RCC 7860 (cell line): ENCODE measurements around the gene SYCP3.
A peak's percentile ranks its signal among the peaks of the same experiment; 100 is the strongest.

Source experiments
- DNase-seq: peaks from one replicate; pipeline ENCODE4 v3.0.0-alpha.2; 2015; ENCODE audit warnings: low spot score
- FAIRE-seq: peaks from 2 replicates; lab custom pipeline; 2012; peaks lifted over from hg19 to GRCh38; lab: Jason Lieb, UNC

Gene SYCP3

DNA sequence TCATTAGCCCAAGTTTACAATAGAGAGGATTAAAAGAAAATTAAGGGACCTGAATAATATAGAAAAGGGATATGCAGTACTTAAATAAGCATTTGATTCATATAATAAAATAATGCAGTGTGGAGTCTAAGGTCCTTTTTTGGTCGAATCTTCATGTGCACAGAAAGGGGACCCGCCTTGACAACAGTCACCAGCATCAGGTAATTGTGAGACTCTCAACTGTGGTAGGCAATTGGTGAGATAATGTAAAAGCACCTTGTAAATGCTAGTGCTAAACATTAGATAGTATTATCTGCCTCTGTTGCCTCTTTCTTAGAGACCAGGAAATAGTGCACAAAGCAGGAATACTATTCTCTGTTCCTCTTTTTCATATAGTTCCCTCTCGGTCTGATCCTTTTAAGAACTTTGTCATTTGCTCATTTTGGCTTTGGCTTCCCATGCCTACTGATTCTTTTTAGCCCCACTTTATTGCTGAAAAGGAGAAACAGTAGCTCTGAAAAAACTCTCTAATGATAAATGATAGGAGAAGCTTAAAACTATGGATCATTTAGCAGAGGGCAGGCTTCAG is 24.3 kb downstream of the SYCP3 start:
- no peak for DNase-seq
- FAIRE-seq: no peak

GRCh38 chr12:101713930-101714329 is 25.3 kb downstream of the SYCP3 start:
- FAIRE-seq (no peak), DNase-seq (no peak)

DNA sequence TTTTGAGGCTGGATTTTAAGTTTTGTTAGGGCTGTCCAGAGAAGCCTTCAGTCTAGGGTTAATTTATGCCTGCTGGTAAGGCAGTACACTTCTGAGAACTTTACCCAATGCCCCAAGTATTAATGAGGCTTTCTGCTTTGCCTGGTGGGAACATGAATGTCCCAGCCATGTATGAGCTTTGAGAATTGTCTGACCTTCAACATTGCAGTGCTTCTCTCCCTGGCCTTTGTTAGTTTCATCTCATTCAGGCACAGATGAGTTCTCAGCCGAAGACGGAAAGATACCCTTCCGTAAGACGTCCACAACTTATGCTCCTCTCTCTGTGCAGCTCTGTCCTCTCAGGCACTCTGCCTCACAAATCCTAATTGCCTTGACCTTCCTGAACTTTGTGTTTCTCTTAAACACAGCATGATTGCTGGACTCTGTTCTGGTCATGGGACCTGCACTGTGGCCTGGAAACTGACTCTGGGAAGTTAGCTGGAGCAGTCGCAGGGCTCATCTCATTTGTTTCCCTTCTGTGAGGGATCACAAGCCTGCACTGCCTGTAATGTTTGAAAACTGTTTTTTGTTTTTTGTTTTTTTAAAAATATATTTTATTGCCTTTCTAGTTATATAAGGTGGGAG is 26.1 kb downstream of the SYCP3 start:
- no peak for DNase-seq
- no peak for FAIRE-seq

GRCh38 chr12:101710288-101710687 is 29.0 kb downstream of the SYCP3 start:
- DNase-seq (no peak), FAIRE-seq (no peak)

GRCh38 chr12:101707131-101707782 is 32.0 kb downstream of the SYCP3 start:
- FAIRE-seq (no peak), DNase-seq (no peak)

- FAIRE-seq: no peak
- no peak for DNase-seq
These were observed 32.9 kb downstream of the SYCP3 start for GRCh38 chr12:101706403-101706802.

- DNase-seq: no peak
- no peak for FAIRE-seq
These were observed 35.8 kb downstream of the SYCP3 start for GRCh38 chr12:101703487-101703886.

DNA sequence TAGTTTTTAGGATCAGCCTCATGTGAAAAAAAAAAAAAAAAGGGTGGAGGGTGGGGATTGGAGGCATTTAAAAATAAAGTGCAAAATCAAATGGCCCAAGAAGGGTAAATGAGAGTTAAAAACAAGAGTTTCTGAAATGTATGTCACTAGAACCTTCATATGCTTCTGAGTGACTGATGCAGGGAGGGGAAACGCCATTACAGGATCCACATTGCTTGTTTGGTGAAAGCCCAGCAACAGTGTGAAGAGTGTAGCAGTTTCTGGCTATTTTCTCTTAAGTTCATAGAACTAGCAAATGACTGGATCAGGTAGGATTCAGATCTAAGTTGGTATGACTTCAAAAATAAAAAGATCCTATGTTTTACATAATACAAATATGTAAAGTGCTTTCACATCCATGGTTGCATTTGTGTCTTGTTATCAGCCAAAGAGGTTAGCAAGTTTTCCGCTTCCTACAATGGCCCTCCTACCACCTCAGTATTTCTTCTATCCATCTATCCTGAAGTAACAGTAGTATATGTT is 38.9 kb downstream of the SYCP3 start:
- FAIRE-seq: no peak
- DNase-seq: no peak

- DNase-seq: no peak
- no peak for FAIRE-seq
These were observed 40.4 kb downstream of the SYCP3 start for GRCh38 chr12:101698800-101699347.

- no peak for FAIRE-seq
- peak; percentile 10 for DNase-seq
These were observed 41.1 kb downstream of the SYCP3 start for GRCh38 chr12:101697930-101698799.

- DNase-seq: peak; percentile 8
- FAIRE-seq: no peak
These were observed 41.9 kb downstream of the SYCP3 start, which contains the start of gene CHPT1 for GRCh38 chr12:101697197-101697929. CHPT1 (plus strand) TSS chr12:101697640; CDS start chr12:101697862, 222 bp downstream.

DNA sequence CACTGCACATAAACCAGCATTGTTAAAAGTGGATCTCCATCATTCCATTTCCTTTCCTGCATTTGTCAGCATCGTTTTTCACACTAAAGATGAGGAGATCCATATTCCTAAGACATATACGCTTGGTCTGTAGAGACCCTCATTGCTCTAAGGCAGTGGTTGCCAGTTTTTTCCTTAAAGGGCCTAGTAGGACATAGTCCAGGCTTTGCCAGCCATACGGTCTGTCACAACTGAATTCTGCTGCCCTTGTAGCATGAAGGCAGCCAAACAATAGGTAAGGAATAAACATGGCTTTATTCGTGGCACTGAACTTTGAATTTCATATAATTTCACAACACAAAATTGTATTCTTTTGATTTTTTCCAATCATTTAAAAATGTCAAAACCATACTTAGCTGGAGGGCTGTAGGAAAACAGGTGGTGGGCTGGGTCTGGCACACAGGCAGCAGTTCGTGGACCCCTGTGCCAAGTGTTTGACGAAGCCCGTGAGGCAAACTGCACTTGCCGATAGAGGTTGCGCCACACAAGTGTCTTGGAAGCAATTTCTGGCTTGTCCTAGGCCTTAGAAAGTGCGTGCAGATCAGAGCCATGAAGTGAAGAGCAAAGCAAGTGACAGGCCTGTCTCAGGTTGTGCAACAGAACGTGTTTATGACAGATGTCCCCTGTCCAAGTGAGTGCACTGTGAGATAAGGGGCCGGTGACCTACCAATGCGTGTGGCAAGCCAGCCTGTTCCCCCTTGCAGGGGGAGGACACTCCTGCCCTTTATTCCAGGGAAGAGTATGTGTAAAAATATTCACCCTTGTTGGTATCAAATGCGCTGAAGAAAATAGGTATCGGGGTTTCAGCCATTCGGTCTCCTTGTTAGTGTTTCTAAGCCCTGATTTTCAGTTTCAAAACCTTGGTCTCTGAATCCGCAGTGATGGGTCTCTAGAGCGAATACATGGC is 42.7 kb downstream of the SYCP3 start:
- DNase-seq (no peak), FAIRE-seq (no peak)

DNA sequence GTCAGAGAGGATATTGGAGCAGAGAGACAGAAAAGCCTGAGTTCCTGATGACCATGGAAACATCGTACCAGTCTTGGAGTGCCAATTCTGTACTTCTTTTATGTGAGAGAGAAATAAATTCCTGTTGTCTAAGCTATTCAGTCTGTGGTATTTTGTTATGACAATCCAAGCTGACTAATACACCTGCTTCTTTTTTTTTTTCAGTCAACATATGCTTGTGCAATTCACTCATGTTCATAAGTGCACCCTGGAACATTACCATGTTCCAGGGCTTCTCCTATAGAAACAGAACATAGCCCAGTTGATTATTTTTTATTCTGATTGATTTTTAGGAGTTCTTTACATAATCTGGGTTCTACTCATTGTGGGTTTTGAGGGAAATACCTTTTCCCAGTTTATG is 43.6 kb downstream of the SYCP3 start:
- DNase-seq (no peak), FAIRE-seq (no peak)

GRCh38 chr12:101694986-101695385 is 44.3 kb downstream of the SYCP3 start:
- no peak for DNase-seq
- no peak for FAIRE-seq

DNA sequence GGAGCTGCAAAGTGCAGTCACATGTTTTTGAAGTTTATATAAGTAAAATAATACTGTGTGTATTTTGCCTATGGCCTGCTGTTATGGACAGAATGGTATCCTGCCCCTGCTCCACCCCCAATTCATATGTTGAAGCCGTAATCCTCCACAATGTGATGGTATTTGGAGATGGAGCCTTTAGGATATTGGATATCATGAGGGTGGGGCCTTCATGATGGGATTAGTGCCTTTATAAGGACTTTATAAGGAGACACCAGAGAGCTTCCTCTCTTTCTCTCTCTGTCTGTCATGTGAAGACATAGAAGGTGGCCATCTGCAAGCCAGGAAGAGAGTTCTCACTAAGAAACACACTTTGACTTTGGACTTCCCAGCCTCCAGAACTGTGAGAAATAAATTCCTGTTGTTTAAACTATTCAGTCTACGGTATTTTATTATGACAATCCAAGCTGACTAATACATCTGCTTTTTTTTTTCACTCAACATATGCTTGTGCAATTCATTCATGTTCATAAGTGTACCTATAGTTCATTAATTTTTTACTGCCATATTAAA is 44.9 kb downstream of the SYCP3 start:
- FAIRE-seq (no peak), DNase-seq (no peak)

DNA sequence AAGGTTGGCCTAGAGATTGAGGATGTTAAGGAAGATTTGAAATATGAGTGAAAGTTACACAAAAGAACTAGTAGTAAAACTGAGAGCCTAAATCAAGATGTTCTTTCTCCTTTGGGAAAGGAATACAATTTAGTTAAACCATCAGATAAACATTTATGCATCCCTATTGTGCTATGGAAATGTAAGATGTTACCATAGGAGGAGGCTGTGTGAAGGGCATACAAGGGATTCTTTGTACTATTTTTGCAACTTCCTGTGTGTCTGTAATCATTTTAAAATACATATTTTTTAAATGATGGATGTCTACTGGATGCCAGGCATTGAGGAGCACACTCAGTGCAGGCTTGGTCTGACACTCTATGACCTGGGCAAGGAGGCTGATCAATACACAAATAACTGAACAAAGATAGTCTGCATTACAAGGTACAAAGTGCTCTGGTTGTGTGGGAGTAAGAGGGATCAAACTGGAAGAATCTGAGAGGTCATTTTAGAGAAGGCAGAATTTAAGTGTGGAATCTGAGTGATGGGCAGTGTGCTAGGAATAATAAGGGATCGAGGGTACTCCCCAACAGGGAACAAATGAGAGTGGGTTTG is 47.7 kb downstream of the SYCP3 start:
- no peak for FAIRE-seq
- DNase-seq: no peak

GRCh38 chr12:101690544-101691098 is 48.6 kb downstream of the SYCP3 start:
- FAIRE-seq: no peak

GRCh38 chr12:101686176-101686575 is 53.1 kb downstream of the SYCP3 start:
- no peak for FAIRE-seq

More at GRCh38 chr12:101690544-101691098, 48.6 kb downstream of the SYCP3 start:
- DNase-seq: no peak

More at GRCh38 chr12:101686176-101686575, 53.1 kb downstream of the SYCP3 start:
- DNase-seq: no peak
